IMR-90 (cell line): Measurements from ENCODE around the gene HYDIN. TPM values are rescaled to one million over a fixed set of nuclear protein-coding genes. Genes with fewer than 3 reads are reported as not detected.

Source experiments
- ATAC-seq: fragments of 200-7000 bp; cut with Tn5 transposase; 2 replicates; pipeline ENCODE4 v1.9.1; 2020; ENCODE audit warnings: low read depth, mild to moderate bottlenecking, moderate library complexity
- BruUV-seq: library from RNA; stranded (reverse); fragments of 400-500 nt; replicated peaks from 2 replicates; lab custom pipeline; 2021; lab: Mats Ljungman, UMichigan
- CTCF ChIA-PET: fragments of 300-600 bp; formaldehyde crosslinking; extraction: SDS; loops from one replicate; lab custom pipeline; 2021; ENCODE audit warnings: antibody characterized with exemption; lab: Yijun Ruan, JAX
- POLR2A ChIA-PET: fragments of 300-600 bp; sonication (Branson Sonifier 250); formaldehyde crosslinking; loops from one replicate; lab custom pipeline; 2022; ENCODE audit warnings: antibody characterized with exemption; ENCODE audit not compliant: unreplicated experiment; lab: Charles Lee
- DNase-seq: peaks from one replicate; pipeline ENCODE4 v3.0.0; 2013
- H2AFZ ChIP-seq: replicated peaks from 2 replicates; pipeline ENCODE3; 2013; ENCODE audit warnings: low read length, mild to moderate bottlenecking; ENCODE audit not compliant: poor library complexity
- H2AK5ac ChIP-seq: 2 replicates; pipeline ENCODE4 v1.6.1; 2013; ENCODE audit warnings: low read depth, low read length, inconsistent platforms
- H2AK9ac ChIP-seq: replicated peaks from 2 replicates; pipeline ENCODE3; 2013; ENCODE audit warnings: mild to moderate bottlenecking, low read depth, low read length, moderate library complexity; ENCODE audit not compliant: poor library complexity
- H2BK120ac ChIP-seq: 2 replicates; pipeline ENCODE4 v1.6.1; 2013; ENCODE audit warnings: low read depth, low read length, inconsistent platforms
- H2BK15ac ChIP-seq: 3 replicates; pipeline ENCODE4 v1.6.1; 2013; ENCODE audit warnings: low read depth, low read length, inconsistent platforms
- H2BK20ac ChIP-seq: 2 replicates; pipeline ENCODE4 v1.6.1; 2013; ENCODE audit warnings: low read depth, mild to moderate bottlenecking, inconsistent platforms, low read length, moderate library complexity
- H2BK5ac ChIP-seq: 2 replicates; pipeline ENCODE4 v1.6.1; 2013; ENCODE audit warnings: mild to moderate bottlenecking, low read depth, low read length, inconsistent platforms; ENCODE audit not compliant: poor library complexity, severe bottlenecking
- H3K14ac ChIP-seq: replicated peaks from 2 replicates; pipeline ENCODE4 v1.6.1; 2013; ENCODE audit warnings: low read depth, low read length, inconsistent platforms
- H3K18ac ChIP-seq: 2 replicates; pipeline ENCODE4 v1.6.1; 2013; ENCODE audit warnings: low read depth, low read length, control low read depth
- H3K23ac ChIP-seq: 2 replicates; pipeline ENCODE4 v1.6.1; 2013; ENCODE audit warnings: low read depth, low read length, inconsistent platforms
- H3K27ac ChIP-seq: 2 replicates; pipeline ENCODE4 v1.5.1; 2013; ENCODE audit warnings: mild to moderate bottlenecking, control low read depth, low read length; ENCODE audit not compliant: insufficient read depth
- H3K27me3 ChIP-seq: 2 replicates; pipeline ENCODE4 v1.6.1; 2013; ENCODE audit warnings: low read length; ENCODE audit not compliant: control insufficient read depth, insufficient read depth
- H3K36me3 ChIP-seq: 2 replicates; pipeline ENCODE4 v1.6.1; 2013; ENCODE audit warnings: low read length, mixed read lengths; ENCODE audit not compliant: control insufficient read depth, insufficient read depth
- H3K4ac ChIP-seq: 2 replicates; pipeline ENCODE4 v1.6.1; 2013; ENCODE audit warnings: low read depth, low read length, inconsistent platforms
- H3K4me1 ChIP-seq: 2 replicates; pipeline ENCODE4 v1.6.1; 2013; ENCODE audit warnings: low read length, mixed read lengths; ENCODE audit not compliant: control insufficient read depth, insufficient read depth
- H3K4me2 ChIP-seq: 2 replicates; pipeline ENCODE4 v1.6.1; 2013; ENCODE audit warnings: low read depth, mild to moderate bottlenecking, control low read depth, low read length, moderate library complexity
- H3K4me3 ChIP-seq: 2 replicates; pipeline ENCODE4 v1.5.1; 2013; ENCODE audit warnings: low read depth, mild to moderate bottlenecking, control low read depth, low read length, moderate library complexity; ENCODE audit not compliant: insufficient read depth
- H3K56ac ChIP-seq: 2 replicates; pipeline ENCODE4 v1.6.1; 2013; ENCODE audit warnings: low read length, inconsistent platforms; ENCODE audit not compliant: insufficient read depth; ENCODE audit errors: extremely low read depth
- H3K79me1 ChIP-seq, 2 experiments: 2 replicates each; pipeline ENCODE4 v1.6.1; 2013; ENCODE audit warnings: low read length in 2 of 2, inconsistent platforms in 1 of 2, low read depth in 1 of 2
- H3K9ac ChIP-seq: 2 replicates; pipeline ENCODE4 v1.6.1; 2013; ENCODE audit warnings: low read depth, low read length, control low read depth
- H3K9me1 ChIP-seq: 2 replicates; pipeline ENCODE4 v1.6.1; 2013; ENCODE audit warnings: low read length, inconsistent platforms; ENCODE audit not compliant: insufficient read depth
- H3K9me3 ChIP-seq: 2 replicates; pipeline ENCODE4 v1.6.1; 2013; ENCODE audit warnings: low read length; ENCODE audit not compliant: control insufficient read depth, insufficient read depth
- H4K20me1 ChIP-seq: 2 replicates; pipeline ENCODE4 v1.6.1; 2013; ENCODE audit warnings: low read length, inconsistent platforms; ENCODE audit not compliant: insufficient read depth
- H4K5ac ChIP-seq: 2 replicates; pipeline ENCODE4 v1.6.1; 2013; ENCODE audit warnings: mild to moderate bottlenecking, low read depth, low read length, control low read depth
- H4K8ac ChIP-seq, 2 experiments: 2 replicates each; pipeline ENCODE4 v1.6.1; 2013; ENCODE audit warnings: low read depth in 2 of 2, low read length in 2 of 2, control low read depth in 1 of 2, inconsistent platforms in 1 of 2
- H4K91ac ChIP-seq: 2 replicates; pipeline ENCODE4 v1.6.1; 2013; ENCODE audit warnings: low read depth, low read length, inconsistent platforms; ENCODE audit not compliant: insufficient read depth
- CEBPB ChIP-seq: IDR thresholded peaks from 2 replicates; pipeline ENCODE4 v1.6.1; 2012; ENCODE audit warnings: low read depth, low read length, improper control_type of control experiment
- CTCF ChIP-seq: conservative IDR thresholded peaks from 2 replicates; pipeline ENCODE4 v1.5.1; 2012; ENCODE audit warnings: mild to moderate bottlenecking, low read depth, low read length, improper control_type of control experiment
- ELK1 ChIP-seq: fragments of 150-350 bp; IDR thresholded peaks from 2 replicates; pipeline ENCODE4 v1.6.1; 2016; ENCODE audit warnings: low read depth, mild to moderate bottlenecking, low read length, moderate library complexity, borderline replicate concordance
- FOS ChIP-seq: fragments of 150-350 bp; IDR thresholded peaks from 2 replicates; pipeline ENCODE4 v1.6.1; 2016; ENCODE audit warnings: low read depth, low read length
- MAZ ChIP-seq: IDR thresholded peaks from 2 replicates; pipeline ENCODE4 v1.6.1; 2012; ENCODE audit warnings: low read depth, mild to moderate bottlenecking, low read length, improper control_type of control experiment, moderate library complexity, borderline replicate concordance
- NFE2L2 ChIP-seq: fragments of 150-350 bp; IDR thresholded peaks from 2 replicates; pipeline ENCODE4 v1.6.1; 2016; ENCODE audit warnings: low read depth, mild to moderate bottlenecking, low read length
- RAD21 ChIP-seq: IDR thresholded peaks from 2 replicates; pipeline ENCODE4 v1.6.1; 2012; ENCODE audit warnings: low read length, improper control_type of control experiment
- RCOR1 ChIP-seq: IDR thresholded peaks from 2 replicates; pipeline ENCODE4 v1.6.1; 2012; ENCODE audit warnings: mild to moderate bottlenecking, low read length, improper control_type of control experiment; ENCODE audit not compliant: insufficient replicate concordance
- RFX5 ChIP-seq: IDR thresholded peaks from 2 replicates; pipeline ENCODE4 v1.8.0; 2012; ENCODE audit warnings: low read depth, mild to moderate bottlenecking, low read length, moderate library complexity
- SMC3 ChIP-seq: fragments of 150-350 bp; IDR thresholded peaks from 2 replicates; pipeline ENCODE4 v1.6.1; 2016; ENCODE audit warnings: low read depth, mild to moderate bottlenecking, antibody characterized with exemption, low read length, moderate library complexity
- WGBS, 2 experiments: methylation state at CpG; one replicate each; pipeline versions ENCODE4 v1.1.5 to v1.1.7; 2013; ENCODE audit warnings: missing lambda C conversion rate in 2 of 2; ENCODE audit not compliant: insufficient read length in 1 of 2; ENCODE audit errors: extremely low coverage in 2 of 2; 5-methylcytosine and 5-hydroxymethylcytosine counted together
- dilution Hi-C: fragments of 300-500 bp; cut with HindIII; formaldehyde crosslinking; loops from one replicate; pipeline ENCODE4 v1.14.3; 2018; ENCODE audit warnings: low sequenced_read_pairs; ENCODE audit not compliant: unreplicated experiment
- in situ Hi-C: fragments of 300-500 bp; cut with MboI; formaldehyde crosslinking; loops from 3 replicates; pipeline ENCODE4 v1.14.3; 2019; ENCODE audit warnings: low sequenced_read_pairs, inconsistent platforms, mixed read lengths
- intact Hi-C: fragments of 100-400 bp; cut with micrococcal nuclease; formaldehyde crosslinking; loops from 2 replicates; pipeline ENCODE4 v1.10.0; 2022
- polyA plus RNA-seq, 3 experiments: library from polyadenylated mRNA; depleted of rRNA; stranded (reverse); fragments of >200 nt; gene quantifications; 2 replicates each; pipeline ENCODE4 v1.2.3, GENCODE V29; 2012; ENCODE audit warnings: low replicate concordance in 1 of 3
- total RNA-seq: library from RNA; depleted of rRNA; stranded (reverse); fragments of >200 nt; gene quantifications from 2 replicates; pipeline ENCODE4 v1.2.3, GENCODE V29; 2012

HYDIN gene
- total and polyA plus RNA-seq, 2 of the 4 experiments (the other 2 are of a cell fraction) = 0.18 to 0.27 TPM

GRCh38 chr16:71276589-71277334 lies 46.2 kb upstream of the HYDIN start:
- H3K9me3 ChIP-seq = no peaks in the 10 kb centered on the region
- H2BK5ac ChIP-seq = no peak overlapping the region
- H4K8ac ChIP-seq = no peak overlapping the region
- H3K4me1 ChIP-seq = no peaks in the 10 kb centered on the region
- BruUV-seq = no TSS peak
- no peak overlapping the region for H3K4me3 ChIP-seq
- H3K36me3 ChIP-seq = no peaks in the 10 kb centered on the region
- H2AK9ac ChIP-seq = no peak overlapping the region
- ATAC-seq (no peak), DNase-seq (no peak)
- no peaks in the 10 kb centered on the region for H3K27me3 ChIP-seq
- no peaks in the 10 kb centered on the region for H3K9me1 ChIP-seq
- H3K23ac ChIP-seq = no peak overlapping the region
- in situ Hi-C loops = loop anchor here (25.0 kb wide), 1 partner anchor 489 kb away; no protein-coding TSS in a partner anchor
- H3K4me2 ChIP-seq = no peak overlapping the region
- H4K91ac ChIP-seq = no peak overlapping the region
- H2AK5ac ChIP-seq = no peak overlapping the region
- ChIA-PET CTCF (no interaction called here), POLR2A (no interaction called here)
- H3K56ac ChIP-seq = no peak overlapping the region
- H2BK20ac ChIP-seq = no peak overlapping the region
- no peak overlapping the region for H3K14ac ChIP-seq
- H2BK120ac ChIP-seq = no peak overlapping the region
- H2AFZ ChIP-seq = no peak overlapping the region
- no peak overlapping the region for H2BK15ac ChIP-seq
- H3K9ac ChIP-seq = no peak overlapping the region
- 40% methylated on average over 1 of the region's 4 CpGs; no CpG with 5 or more reads in 1 of the 2 experiments for WGBS, 2 experiments
- no peak for TF ChIP-seq NFE2L2
- TF ChIP-seq CEBPB = no peak
- TF ChIP-seq RCOR1 = no peak
- TF ChIP-seq ELK1 = no peak
- TF ChIP-seq RFX5 = no peak
- TF ChIP-seq RAD21 = no peak
- no peak for TF ChIP-seq SMC3
- no peak for TF ChIP-seq FOS
- no peak for TF ChIP-seq CTCF
- TF ChIP-seq MAZ = no peak
- H3K79me1 ChIP-seq = no peaks in the 10 kb centered on the region
- intact Hi-C loops = no loop called here
- no peak overlapping the region for H3K18ac ChIP-seq
- H4K5ac ChIP-seq = no peak overlapping the region
- H3K4ac ChIP-seq = no peak overlapping the region
- no peaks in the 10 kb centered on the region for H4K20me1 ChIP-seq
- dilution Hi-C loops = no loop called here
- H3K27ac ChIP-seq = no peak overlapping the region
